Stomach (tissue), 9 donors: ENCODE results near the gene GPC6. TPM values are rescaled to one million over a fixed set of nuclear protein-coding genes. Genes with fewer than 3 reads are reported as not detected.

Source experiments
- DNase-seq, 2 donors: peaks; one replicate each; pipeline versions ENCODE4 v3.0.0 to v3.0.0-alpha.2; 2013 to 2019
- H3K27ac ChIP-seq, 5 donors: fragments of 200-600 bp in 4 of 5; sonication (generic) in 4 of 5; one replicate each; pipeline ENCODE4 v1.5.1; 2013 to 2019; ENCODE audit warnings: mild to moderate bottlenecking in 1 of 5, moderate library complexity in 1 of 5
- H3K27me3 ChIP-seq, 3 donors: fragments of 200-600 bp; sonication (generic); one replicate each; pipeline ENCODE4 v1.5.1; 2017 to 2019; ENCODE audit warnings: mixed run types in 1 of 3
- H3K36me3 ChIP-seq, 4 donors: fragments of 200-600 bp; sonication (generic); 1 replicate in 3 of 4; 2 replicates in 1 of 4; pipeline ENCODE4 v1.5.1; 2016 to 2019
- H3K4me1 ChIP-seq, 4 donors: fragments of 200-600 bp; sonication (generic); one replicate each; pipeline ENCODE4 v1.5.1; 2016 to 2019
- H3K4me3 ChIP-seq, 4 donors: fragments of 200-600 bp; sonication (generic) in 3 of 4; one replicate each; pipeline ENCODE4 v1.5.1; 2016 to 2019; ENCODE audit warnings: mild to moderate bottlenecking in 1 of 4
- H3K9me3 ChIP-seq, 4 donors: fragments of 200-600 bp; sonication (generic); one replicate each; pipeline ENCODE4 v1.5.1; 2016 to 2019
- CTCF ChIP-seq, 7 experiments: fragments of 450-650 bp in 4 of 7; fragments of 200-600 bp in 3 of 7; sonication (generic) in 3 of 7; IDR thresholded peaks; one replicate each; pipeline ENCODE4 v1.5.1; 2016 to 2019; ENCODE audit warnings: antibody characterized with exemption in 7 of 7, control low read depth in 2 of 7, mild to moderate bottlenecking in 1 of 7
- EP300 ChIP-seq: sonication (generic); formaldehyde crosslinking; IDR thresholded peaks from one replicate; pipeline ENCODE4 v1.6.1; 2017; ENCODE audit warnings: antibody characterized with exemption
- POLR2A ChIP-seq, 4 donors: fragments of 450-650 bp; IDR thresholded peaks; one replicate each; pipeline ENCODE4 v1.6.1; 2016; ENCODE audit warnings: antibody characterized with exemption in 4 of 4, control low read depth in 2 of 4, mild to moderate bottlenecking in 1 of 4, moderate library complexity in 1 of 4
- POLR2AphosphoS5 ChIP-seq, 3 donors: sonication (generic); formaldehyde crosslinking; IDR thresholded peaks; one replicate each; pipeline ENCODE4 v1.6.1; 2016; ENCODE audit warnings: antibody characterized with exemption in 3 of 3
- WGBS, 5 donors: extraction: QIAGEN DNeasy Blood & Tissue Kit in 3 of 5; methylation state at CpG; one replicate each; pipeline versions ENCODE4 v1.1.5 to v1.1.7; 2013 to 2018; 5-methylcytosine and 5-hydroxymethylcytosine counted together
- intact Hi-C: fragments of 100-400 bp; cut with DNase I; formaldehyde crosslinking; loops from one replicate; pipeline ENCODE4 v1.15.1; 2023; ENCODE audit warnings: low total_unique reads
- polyA plus RNA-seq, 3 donors: library from polyadenylated mRNA; stranded (reverse); fragments of 200-250 nt; gene quantifications; one replicate each; pipeline ENCODE4 v1.2.3, GENCODE V29; 2013
- total RNA-seq, 5 donors: library from RNA; depleted of rRNA; stranded (reverse); fragments of >200 nt; gene quantifications; one replicate each; pipeline versions ENCODE4 v1.1.0 to v1.2.3, GENCODE V29; 2014 to 2016
- donor health status: healthy with polysubstance abuse.
- donor health status: Bipolar disorder and iron deficiency.
- donor health status: healthy.

Gene GPC6
- total and polyA plus RNA-seq, 8 donors, result 0.70 to 52.7 (median 5.6) TPM

- Histone ChIP-seq H3K4me3 (no peak overlapping the region), H3K4me1 (no peaks in the 10 kb centered on the region), H3K27ac (no peak overlapping the region), H3K36me3 (no peaks in the 10 kb centered on the region), H3K27me3 (no peaks in the 10 kb centered on the region), H3K9me3 (no peaks in the 10 kb centered on the region)
- TF ChIP-seq EP300 (no peak), POLR2A (IDR thresholded peaks at IDR 0.05) (no peak), POLR2AphosphoS5 (IDR thresholded peaks at IDR 0.05) (no peak), CTCF (IDR thresholded peaks at IDR 0.05) (no peak)
- DNase-seq, result peak in 1 of 2 donors; percentile 29
- intact Hi-C loops, result no loop called here
- WGBS, 5 donors, result 67 to 82% (median 73%) methylated on average over 1 of the region's 1 CpG
Observed at GRCh38 chr13:94181461-94182107, 955.0 kb downstream of the GPC6 start.

- intact Hi-C loops, result no loop called here
- Histone ChIP-seq H3K9me3 (no peaks in the 10 kb centered on the region), H3K27ac (no peak overlapping the region), H3K36me3 (no peaks in the 10 kb centered on the region), H3K4me3 (no peak overlapping the region), H3K4me1 (no peaks in the 10 kb centered on the region), H3K27me3 (no peaks in the 10 kb centered on the region)
- no peak for DNase-seq
- TF ChIP-seq POLR2A (IDR thresholded peaks at IDR 0.05) (no peak), CTCF (IDR thresholded peaks at IDR 0.05) (no peak), POLR2AphosphoS5 (IDR thresholded peaks at IDR 0.05) (no peak), EP300 (no peak)
Observed at GRCh38 chr13:94182185-94182761, 955.7 kb downstream of the GPC6 start.

GRCh38 chr13:94186470-94186869 lies 959.9 kb downstream of the GPC6 start:
- no peaks in the 10 kb centered on the region for H3K4me1 ChIP-seq
- no peak overlapping the region for H3K4me3 ChIP-seq
- WGBS, 5 donors, result 85 to 94% (median 87%) methylated on average over 3 of the region's 3 CpGs
- no peak for DNase-seq
- H3K27ac ChIP-seq, result no peak overlapping the region
- H3K27me3 ChIP-seq, result no peaks in the 10 kb centered on the region
- intact Hi-C loops, result no loop called here
- H3K36me3 ChIP-seq, result no peaks in the 10 kb centered on the region
- TF ChIP-seq POLR2AphosphoS5 (IDR thresholded peaks at IDR 0.05) (no peak), POLR2A (IDR thresholded peaks at IDR 0.05) (no peak), CTCF (IDR thresholded peaks at IDR 0.05) (no peak), EP300 (no peak)
- no peaks in the 10 kb centered on the region for H3K9me3 ChIP-seq

- H3K4me3 ChIP-seq, result no peak overlapping the region
- H3K27ac ChIP-seq, result no peak overlapping the region
- no peak for DNase-seq
- H3K36me3 ChIP-seq, result no peaks in the 10 kb centered on the region
- intact Hi-C loops, result no loop called here
- H3K4me1 ChIP-seq, result no peaks in the 10 kb centered on the region
- H3K9me3 ChIP-seq, result no peaks in the 10 kb centered on the region
- 55 to 78% (median 71%) methylated on average over 5 of the region's 5 CpGs for WGBS, 5 donors
- TF ChIP-seq CTCF (IDR thresholded peaks at IDR 0.05), result no peak
- no peak for TF ChIP-seq EP300
- TF ChIP-seq POLR2A (IDR thresholded peaks at IDR 0.05), result no peak
- TF ChIP-seq POLR2AphosphoS5 (IDR thresholded peaks at IDR 0.05), result no peak
- H3K27me3 ChIP-seq, result no peaks in the 10 kb centered on the region
Observed at GRCh38 chr13:94188201-94188854, 961.7 kb downstream of the GPC6 start.
